Inflammatory macrophage (primary cell): ENCODE data around the gene SLAMF7.
"Not testable (repeated sequence)": the region's sequence is repeated elsewhere in the genome, so short reads cannot be mapped to it uniquely, and the experiment has no call there.

Experiments
- DNase-seq, 2 donors: peaks; one replicate each; pipeline ENCODE4 v3.0.0-alpha.2; 2020 to 2022
- total RNA-seq, 18 experiments: gene quantifications; one replicate each; lab custom pipeline; 2026; ENCODE audit warnings: mixed read lengths in 6 of 18, inconsistent platforms in 2 of 18; lab: John Stamatoyannopoulos, UW

The SLAMF7 gene
- total RNA-seq: 87.3 to 4,248 (median 289) reads per million in 18 experiments

DNA sequence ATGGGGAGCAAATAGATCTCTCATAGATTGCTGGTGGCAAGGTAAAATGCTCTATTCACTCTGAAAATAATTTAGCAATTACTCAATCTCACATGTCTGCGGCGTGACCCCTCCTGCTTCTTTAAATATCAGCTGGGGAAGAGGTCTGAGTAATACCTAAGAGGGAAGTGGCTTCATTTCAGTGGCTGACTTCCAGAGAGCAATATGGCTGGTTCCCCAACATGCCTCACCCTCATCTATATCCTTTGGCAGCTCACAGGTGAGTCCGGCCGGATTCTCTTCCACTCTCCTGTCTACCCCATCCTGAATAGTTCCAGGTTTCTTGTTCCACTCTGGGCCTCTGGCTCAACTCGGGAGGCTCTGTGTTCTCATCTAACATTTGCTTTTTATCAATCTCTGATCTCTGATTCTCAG, at the start of gene SLAMF7:
Gene SLAMF7, plus strand, starts transcription at position 150 of the 414 bp plus-strand sequence. Its CDS starts 55 bp downstream, at position 205.
- peak; percentile 85 for DNase-seq

DNA sequence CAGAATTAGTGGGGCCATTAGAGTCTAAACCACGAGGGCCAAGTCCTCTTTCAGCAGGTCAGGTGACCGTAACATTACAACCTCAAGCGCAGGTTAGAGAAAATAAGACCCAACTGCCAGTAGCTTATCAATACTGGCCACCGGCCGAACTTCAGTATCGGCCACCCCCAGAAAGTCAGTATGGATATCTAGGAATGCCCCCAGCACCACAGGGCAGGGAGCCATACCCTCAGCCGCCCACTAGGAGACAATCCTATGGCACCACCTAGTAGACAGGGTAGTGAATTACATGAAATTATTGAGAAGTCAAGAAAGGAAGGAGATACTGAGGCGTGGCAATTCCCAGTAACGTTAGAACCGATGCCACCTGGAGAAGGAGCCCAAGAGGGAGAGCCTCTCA, 46.7 kb upstream of the SLAMF7 start:
- DNase-seq: not testable (repeated sequence)

DNA sequence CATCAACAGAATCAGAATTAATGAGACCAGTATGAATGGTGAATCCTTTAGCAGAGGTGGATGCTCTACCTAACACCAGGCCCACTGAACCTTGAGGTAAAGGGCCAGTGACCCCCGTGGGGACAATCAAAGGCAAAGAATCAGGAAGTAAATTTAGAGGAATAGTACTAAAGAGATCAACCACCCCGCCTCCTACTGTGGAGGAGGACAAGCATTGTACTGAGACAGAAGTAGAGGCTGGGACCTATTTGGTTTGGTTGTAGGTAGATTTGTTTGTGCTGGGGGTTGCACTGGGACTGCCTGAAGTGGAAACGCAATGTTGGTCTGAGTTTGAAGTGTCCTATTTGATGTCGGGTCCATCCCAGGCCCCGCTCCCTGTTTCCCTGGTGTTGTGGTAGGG, 36.9 kb upstream of the SLAMF7 start:
- DNase-seq: no peak

DNA sequence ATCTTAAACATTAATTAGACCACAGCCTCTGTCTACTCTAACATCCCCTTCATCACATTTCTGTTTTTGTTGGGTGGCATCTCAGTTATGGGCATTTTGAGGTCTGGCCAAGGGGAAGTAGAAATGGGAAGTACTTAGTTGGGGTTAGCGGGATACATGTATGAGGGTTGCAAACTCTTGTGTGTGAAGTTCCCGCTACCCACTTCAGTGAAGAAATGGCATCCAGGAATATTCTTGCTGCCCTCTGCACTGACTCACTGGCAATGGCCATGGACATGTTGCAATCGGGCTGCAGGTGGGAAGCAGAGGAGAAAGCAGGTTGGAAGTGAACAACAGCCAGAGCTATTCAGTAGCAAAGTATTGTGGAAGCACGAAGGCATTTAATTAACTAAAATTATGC, 34.8 kb upstream of the SLAMF7 start:
- DNase-seq: peak; percentile 90 to 91

DNA sequence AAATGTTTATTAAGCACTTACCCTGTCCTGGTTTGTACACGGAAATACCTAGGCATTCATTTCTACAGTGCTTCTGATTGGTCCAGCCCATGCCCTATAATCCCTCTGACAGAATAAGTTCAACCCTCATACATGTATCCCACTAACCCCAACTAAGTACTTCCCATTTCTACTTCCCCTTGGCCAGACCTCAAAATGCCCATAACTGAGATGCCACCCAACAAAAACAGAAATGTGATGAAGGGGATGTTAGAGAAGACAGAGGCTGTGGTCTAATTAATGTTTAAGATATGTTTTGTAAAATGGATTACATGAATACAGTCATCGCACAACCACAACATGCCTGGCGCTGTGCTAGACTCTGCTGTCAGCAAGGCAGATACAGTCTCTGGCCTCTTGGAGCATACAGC, 33.8 kb upstream of the SLAMF7 start:
- peak; percentile 52 to 68 for DNase-seq

- peak; percentile 44 to 52 for DNase-seq
These were observed 33.3 kb upstream of the SLAMF7 start for GRCh38 chr1:160705742-160706141.

GRCh38 chr1:160706526-160707235, 32.4 kb upstream of the SLAMF7 start:
- no peak for DNase-seq

- DNase-seq: no peak
These were observed 31.6 kb upstream of the SLAMF7 start for GRCh38 chr1:160707236-160708064.

- peak; percentile 83 to 86 for DNase-seq
These were observed 30.9 kb upstream of the SLAMF7 start for GRCh38 chr1:160708118-160708517.

DNA sequence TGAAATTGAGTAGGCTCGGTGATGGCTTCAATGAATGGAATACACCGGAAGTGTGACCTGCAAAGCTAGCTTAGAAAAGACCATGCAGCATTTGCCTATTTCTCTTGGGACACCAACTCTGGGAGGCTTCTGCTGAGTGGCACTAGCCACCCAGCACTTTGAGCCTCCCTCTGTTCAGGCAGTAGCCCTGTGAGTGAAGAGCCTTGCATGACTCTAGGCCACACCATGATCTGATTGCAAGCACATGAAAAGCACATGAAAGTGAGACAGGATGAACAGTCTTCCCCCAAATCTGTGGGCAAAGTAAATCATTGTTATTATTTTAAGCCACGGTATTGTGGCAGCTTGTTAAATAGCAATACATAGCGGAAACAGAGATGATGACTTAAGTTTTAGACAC, 30.2 kb upstream of the SLAMF7 start:
- DNase-seq: peak; percentile 36 to 53

- no peak for DNase-seq
These were observed 29.3 kb upstream of the SLAMF7 start for GRCh38 chr1:160709715-160710114.

- DNase-seq: no peak
These were observed 28.4 kb upstream of the SLAMF7 start for GRCh38 chr1:160710517-160711252.

DNA sequence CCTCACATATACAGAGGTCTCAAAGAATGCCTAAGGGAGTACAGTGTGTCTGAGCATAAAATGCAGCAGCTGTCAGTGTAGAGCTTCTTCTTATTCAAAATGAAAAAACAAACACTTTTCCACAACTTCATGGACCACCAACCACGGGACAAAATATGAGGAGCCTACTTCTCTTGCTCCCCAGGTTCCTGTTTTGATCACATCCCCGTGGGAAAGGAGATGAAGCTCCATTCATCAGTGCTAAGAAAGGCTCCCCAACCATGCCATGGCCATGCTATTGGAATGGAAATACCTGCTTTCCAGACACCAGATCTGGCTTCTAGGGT, 27.8 kb upstream of the SLAMF7 start:
- no peak for DNase-seq

- DNase-seq: peak; percentile 61 to 67
These were observed 27.3 kb upstream of the SLAMF7 start, which contains the start of gene CD48 for GRCh38 chr1:160711602-160712311. TSS of gene CD48 (minus strand) at chr1:160711822. CDS start at chr1:160711763, 59 bp downstream.

- DNase-seq: peak; percentile 95 to 96
These were observed 26.4 kb upstream of the SLAMF7 start for GRCh38 chr1:160712525-160713080.

GRCh38 chr1:160713161-160713560, 25.9 kb upstream of the SLAMF7 start:
- peak; percentile 45 to 58 for DNase-seq

DNA sequence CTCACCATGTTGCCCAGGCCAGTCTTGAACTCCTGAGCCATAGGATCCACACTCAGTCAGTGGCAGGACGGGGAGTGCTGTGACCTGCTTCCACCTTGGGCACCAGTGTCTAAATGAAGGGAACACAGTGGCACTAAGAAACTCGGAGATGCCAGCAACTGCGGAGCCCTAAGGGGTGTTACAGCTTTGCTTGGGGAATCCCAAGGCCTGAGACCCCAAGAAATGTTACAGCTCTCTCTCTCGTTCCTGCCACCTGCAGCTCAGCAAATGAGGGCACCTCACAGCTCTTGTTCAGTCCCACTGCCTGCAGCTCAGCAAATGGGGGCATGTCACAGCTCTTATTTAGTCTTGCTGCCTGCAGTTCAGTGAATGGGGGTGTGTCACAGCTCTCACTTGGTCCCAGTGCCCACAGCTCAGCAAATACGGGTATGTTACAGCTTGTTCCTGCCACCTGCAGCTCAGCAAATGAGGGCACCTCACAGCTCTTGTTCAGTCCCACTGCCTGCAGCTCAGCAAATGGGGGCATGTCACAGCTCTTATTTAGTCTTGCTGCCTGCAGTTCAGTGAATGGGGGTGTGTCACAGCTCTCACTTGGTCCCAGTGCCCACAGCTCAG, 24.9 kb upstream of the SLAMF7 start:
- not testable (repeated sequence) for DNase-seq

- DNase-seq: no peak
These were observed 23.0 kb upstream of the SLAMF7 start for GRCh38 chr1:160716013-160716412.

GRCh38 chr1:160717306-160717705, 21.7 kb upstream of the SLAMF7 start:
- DNase-seq: peak in 1 of 2 donors; percentile 47

GRCh38 chr1:160718210-160718609, 20.8 kb upstream of the SLAMF7 start:
- peak; percentile 32 to 44 for DNase-seq

- peak; percentile 29 to 37 for DNase-seq
These were observed 18.5 kb upstream of the SLAMF7 start for GRCh38 chr1:160720356-160721085.
